ENCODE results near the gene ZFYVE19. TPM values are rescaled to one million over a fixed set of nuclear protein-coding genes. Genes with fewer than 3 reads are reported as not detected.
A peak's percentile ranks its signal among the peaks of the same experiment; 100 is the strongest.

ZFYVE19 gene
- total and polyA plus RNA-seq, 2 of the 13 experiments (the other 11 are each of a cell fraction or from before 2014, with no cell fraction given), result 23.3 to 44.0 TPM

DNA sequence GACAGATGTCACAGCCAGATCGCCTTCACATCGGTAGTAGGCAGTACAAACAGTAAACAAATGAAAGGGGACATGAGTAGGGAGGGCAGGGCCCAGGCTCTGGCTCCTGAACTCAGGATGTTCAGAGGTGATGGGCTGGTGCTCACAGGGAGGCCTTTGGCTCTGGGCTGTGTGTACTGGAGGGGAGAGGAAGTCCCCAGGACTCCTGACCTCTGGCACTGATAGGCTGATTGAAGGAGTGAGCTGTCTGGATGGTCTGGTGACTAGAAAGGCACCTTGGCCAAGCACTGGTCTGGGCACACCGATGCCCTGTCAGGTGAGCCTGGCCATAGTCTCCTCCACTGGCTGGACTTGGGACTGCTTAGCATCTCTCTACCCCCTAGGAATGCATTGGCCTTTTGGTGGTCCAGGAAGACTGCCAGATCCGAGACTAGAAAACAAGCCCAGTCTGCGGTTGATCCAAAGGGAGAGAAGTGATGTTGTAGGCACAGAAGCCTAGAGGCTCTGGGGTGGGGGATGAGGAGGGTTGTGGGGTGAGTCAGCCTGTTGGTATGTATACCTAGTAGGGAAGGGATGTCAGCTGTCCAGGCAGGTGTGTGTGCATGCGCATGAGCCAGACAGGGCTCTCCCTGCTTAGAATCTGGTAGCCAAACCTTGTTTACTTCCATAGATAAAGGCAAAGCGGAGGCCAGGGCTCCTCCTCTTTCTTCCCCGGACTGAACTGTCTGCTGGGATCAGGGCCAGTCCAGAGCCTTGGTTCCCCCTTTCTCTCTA, 38.8 kb downstream of the ZFYVE19 start (continued):
- TF ChIP-seq, protein P1, sequence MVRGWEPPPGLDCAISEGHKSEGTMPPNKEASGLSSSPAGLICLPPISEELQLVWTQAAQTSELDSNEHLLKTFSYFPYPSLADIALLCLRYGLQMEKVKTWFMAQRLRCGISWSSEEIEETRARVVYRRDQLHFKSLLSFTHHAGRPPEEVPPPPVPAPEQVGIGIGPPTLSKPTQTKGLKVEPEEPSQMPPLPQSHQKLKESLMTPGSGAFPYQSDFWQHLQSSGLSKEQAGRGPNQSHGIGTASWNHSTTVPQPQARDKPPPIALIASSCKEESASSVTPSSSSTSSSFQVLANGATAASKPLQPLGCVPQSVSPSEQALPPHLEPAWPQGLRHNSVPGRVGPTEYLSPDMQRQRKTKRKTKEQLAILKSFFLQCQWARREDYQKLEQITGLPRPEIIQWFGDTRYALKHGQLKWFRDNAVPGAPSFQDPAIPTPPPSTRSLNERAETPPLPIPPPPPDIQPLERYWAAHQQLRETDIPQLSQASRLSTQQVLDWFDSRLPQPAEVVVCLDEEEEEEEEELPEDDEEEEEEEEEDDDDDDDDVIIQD (CRISPR knock-in tag; IDR thresholded peaks at IDR 0.05; ENCODE audit: low read depth), result no peak
- TF ChIP-seq ZNF253 (CRISPR knock-in tag; IDR thresholded peaks at IDR 0.05; ENCODE audit: borderline replicate concordance) (0 out of 2 replicates have a peak, but pooled peaks have one; percentile 22), TOE1 (CRISPR knock-in tag; IDR thresholded peaks at IDR 0.05) (no peak), EP300 (IDR thresholded peaks at IDR 0.05; ENCODE audit: low read depth in 2 of 2, low read length in 2 of 2) (no peak), EP300 (CRISPR knock-in tag; IDR thresholded peaks at IDR 0.05; ENCODE audit: borderline replicate concordance) (no peak), ZNF143 (CRISPR knock-in tag; IDR thresholded peaks at IDR 0.05) (no peak), MTA1 (CRISPR knock-in tag; IDR thresholded peaks at IDR 0.05; ENCODE audit: borderline replicate concordance) (0 out of 2 replicates have a peak, but pooled peaks have one; percentile 20), FOXK1 (CRISPR knock-in tag; IDR thresholded peaks at IDR 0.05; ENCODE audit: borderline replicate concordance, low read depth) (0 out of 2 replicates have a peak, but pooled peaks have one; percentile 17), CC2D1A (CRISPR knock-in tag; IDR thresholded peaks at IDR 0.05) (no peak), ZNF556 (CRISPR knock-in tag; IDR thresholded peaks at IDR 0.05; ENCODE audit: borderline replicate concordance) (no peak), ETV5 (CRISPR knock-in tag; IDR thresholded peaks at IDR 0.05; ENCODE audit: borderline replicate concordance) (peak; percentile 6; the same call in 1 of the 2 replicates), ZNF460 (CRISPR knock-in tag; IDR thresholded peaks at IDR 0.05; ENCODE audit: borderline replicate concordance) (no peak), RBFOX2 (IDR thresholded peaks at IDR 0.05; ENCODE audit: low read depth, low read length) (no peak), EHMT2 (IDR thresholded peaks at IDR 0.05; ENCODE audit: borderline replicate concordance, low read depth, low read length) (no peak), HDAC1 (CRISPR knock-in tag; IDR thresholded peaks at IDR 0.05) (no peak)
- TF ChIP-seq, protein P2, sequence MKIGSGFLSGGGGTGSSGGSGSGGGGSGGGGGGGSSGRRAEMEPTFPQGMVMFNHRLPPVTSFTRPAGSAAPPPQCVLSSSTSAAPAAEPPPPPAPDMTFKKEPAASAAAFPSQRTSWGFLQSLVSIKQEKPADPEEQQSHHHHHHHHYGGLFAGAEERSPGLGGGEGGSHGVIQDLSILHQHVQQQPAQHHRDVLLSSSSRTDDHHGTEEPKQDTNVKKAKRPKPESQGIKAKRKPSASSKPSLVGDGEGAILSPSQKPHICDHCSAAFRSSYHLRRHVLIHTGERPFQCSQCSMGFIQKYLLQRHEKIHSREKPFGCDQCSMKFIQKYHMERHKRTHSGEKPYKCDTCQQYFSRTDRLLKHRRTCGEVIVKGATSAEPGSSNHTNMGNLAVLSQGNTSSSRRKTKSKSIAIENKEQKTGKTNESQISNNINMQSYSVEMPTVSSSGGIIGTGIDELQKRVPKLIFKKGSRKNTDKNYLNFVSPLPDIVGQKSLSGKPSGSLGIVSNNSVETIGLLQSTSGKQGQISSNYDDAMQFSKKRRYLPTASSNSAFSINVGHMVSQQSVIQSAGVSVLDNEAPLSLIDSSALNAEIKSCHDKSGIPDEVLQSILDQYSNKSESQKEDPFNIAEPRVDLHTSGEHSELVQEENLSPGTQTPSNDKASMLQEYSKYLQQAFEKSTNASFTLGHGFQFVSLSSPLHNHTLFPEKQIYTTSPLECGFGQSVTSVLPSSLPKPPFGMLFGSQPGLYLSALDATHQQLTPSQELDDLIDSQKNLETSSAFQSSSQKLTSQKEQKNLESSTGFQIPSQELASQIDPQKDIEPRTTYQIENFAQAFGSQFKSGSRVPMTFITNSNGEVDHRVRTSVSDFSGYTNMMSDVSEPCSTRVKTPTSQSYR (CRISPR knock-in tag; IDR thresholded peaks at IDR 0.05; ENCODE audit: borderline replicate concordance), result no peak
- TF ChIP-seq, protein P3, sequence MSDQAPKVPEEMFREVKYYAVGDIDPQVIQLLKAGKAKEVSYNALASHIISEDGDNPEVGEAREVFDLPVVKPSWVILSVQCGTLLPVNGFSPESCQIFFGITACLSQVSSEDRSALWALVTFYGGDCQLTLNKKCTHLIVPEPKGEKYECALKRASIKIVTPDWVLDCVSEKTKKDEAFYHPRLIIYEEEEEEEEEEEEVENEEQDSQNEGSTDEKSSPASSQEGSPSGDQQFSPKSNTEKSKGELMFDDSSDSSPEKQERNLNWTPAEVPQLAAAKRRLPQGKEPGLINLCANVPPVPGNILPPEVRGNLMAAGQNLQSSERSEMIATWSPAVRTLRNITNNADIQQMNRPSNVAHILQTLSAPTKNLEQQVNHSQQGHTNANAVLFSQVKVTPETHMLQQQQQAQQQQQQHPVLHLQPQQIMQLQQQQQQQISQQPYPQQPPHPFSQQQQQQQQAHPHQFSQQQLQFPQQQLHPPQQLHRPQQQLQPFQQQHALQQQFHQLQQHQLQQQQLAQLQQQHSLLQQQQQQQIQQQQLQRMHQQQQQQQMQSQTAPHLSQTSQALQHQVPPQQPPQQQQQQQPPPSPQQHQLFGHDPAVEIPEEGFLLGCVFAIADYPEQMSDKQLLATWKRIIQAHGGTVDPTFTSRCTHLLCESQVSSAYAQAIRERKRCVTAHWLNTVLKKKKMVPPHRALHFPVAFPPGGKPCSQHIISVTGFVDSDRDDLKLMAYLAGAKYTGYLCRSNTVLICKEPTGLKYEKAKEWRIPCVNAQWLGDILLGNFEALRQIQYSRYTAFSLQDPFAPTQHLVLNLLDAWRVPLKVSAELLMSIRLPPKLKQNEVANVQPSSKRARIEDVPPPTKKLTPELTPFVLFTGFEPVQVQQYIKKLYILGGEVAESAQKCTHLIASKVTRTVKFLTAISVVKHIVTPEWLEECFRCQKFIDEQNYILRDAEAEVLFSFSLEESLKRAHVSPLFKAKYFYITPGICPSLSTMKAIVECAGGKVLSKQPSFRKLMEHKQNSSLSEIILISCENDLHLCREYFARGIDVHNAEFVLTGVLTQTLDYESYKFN (CRISPR knock-in tag; conservative IDR thresholded peaks at IDR 0.05), result peak; percentile 46; the same call in 1 of the 2 replicates
- TF ChIP-seq, protein P4, sequence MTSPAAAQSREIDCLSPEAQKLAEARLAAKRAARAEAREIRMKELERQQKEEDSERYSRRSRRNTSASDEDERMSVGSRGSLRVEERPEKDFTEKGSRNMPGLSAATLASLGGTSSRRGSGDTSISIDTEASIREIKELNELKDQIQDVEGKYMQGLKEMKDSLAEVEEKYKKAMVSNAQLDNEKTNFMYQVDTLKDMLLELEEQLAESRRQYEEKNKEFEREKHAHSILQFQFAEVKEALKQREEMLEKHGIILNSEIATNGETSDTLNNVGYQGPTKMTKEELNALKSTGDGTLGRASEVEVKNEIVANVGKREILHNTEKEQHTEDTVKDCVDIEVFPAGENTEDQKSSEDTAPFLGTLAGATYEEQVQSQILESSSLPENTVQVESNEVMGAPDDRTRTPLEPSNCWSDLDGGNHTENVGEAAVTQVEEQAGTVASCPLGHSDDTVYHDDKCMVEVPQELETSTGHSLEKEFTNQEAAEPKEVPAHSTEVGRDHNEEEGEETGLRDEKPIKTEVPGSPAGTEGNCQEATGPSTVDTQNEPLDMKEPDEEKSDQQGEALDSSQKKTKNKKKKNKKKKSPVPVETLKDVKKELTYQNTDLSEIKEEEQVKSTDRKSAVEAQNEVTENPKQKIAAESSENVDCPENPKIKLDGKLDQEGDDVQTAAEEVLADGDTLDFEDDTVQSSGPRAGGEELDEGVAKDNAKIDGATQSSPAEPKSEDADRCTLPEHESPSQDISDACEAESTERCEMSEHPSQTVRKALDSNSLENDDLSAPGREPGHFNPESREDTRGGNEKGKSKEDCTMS (CRISPR knock-in tag; conservative IDR thresholded peaks at IDR 0.05), result no peak

Data from HepG2 (cell line).